ENCODE results near the gene PCSK2.

The PCSK2 gene

GRCh38 chr20:17452441-17452840 lies 225.6 kb downstream of the PCSK2 start:
- DNase-seq, result no peak

DNA sequence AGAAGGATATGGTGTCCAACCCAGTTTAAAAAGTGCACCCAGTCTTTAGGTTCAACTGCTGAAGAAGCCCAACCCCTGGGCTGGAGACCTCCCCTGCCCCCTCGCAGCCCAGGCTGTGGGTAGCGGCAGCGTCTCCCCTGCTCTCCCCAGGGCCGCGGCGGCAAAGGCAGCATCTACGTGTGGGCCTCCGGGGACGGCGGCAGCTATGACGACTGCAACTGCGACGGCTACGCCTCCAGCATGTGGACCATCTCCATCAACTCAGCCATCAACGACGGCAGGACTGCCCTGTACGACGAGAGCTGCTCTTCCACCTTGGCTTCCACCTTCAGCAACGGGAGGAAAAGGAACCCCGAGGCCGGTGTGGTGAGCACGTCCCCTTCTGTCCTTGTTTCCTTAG lies 226.8 kb downstream of the PCSK2 start:
- no peak for DNase-seq

DNA sequence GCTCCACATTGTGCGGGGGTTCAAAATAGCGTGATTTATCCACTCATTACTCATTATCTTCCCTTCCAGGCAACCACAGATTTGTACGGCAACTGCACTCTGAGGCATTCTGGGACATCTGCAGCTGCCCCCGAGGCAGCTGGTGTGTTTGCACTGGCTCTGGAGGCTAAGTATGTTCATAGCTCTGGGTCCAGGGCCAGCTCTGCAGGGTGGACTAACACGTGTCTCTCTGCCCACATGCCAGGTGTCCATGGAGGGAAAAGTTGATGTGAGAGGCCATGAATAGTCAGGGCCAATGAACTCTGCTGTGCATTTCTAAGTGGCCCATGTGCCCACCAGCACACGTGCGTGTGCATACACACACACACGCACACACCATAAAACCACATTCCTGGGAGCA lies 229.4 kb downstream of the PCSK2 start:
- DNase-seq, result no peak

GRCh38 chr20:17457079-17457478 lies 230.2 kb downstream of the PCSK2 start:
- DNase-seq, result no peak

DNA sequence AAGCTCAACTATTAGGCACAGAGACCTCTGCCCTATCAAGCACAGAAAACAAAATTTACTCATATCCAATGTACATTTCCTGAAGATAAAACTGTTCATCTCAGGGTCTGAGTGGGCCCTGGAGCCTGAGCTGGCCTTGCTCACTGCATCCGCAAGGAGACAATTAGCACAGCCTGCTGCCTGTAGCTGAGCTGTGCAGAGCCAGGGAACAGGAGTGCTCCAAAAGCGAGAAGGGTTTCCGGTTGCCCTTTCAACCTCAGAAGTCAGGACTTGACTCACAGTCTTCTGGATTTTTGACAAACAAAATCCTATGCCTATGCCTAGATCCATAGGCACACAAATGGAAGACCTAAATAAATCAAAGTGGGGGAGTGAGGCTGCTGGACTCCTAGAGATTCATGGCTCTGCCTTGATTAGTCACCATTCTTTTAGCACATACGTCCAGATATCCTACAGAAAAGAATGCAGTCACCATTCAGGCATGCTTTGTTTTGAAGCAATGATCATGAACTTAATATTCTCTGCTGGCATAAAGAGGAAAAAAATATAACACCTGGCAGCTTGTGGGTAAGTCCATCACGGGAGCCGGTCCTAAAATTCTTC lies 230.8 kb downstream of the PCSK2 start:
- DNase-seq, result no peak

GRCh38 chr20:17460119-17460518 lies 233.3 kb downstream of the PCSK2 start:
- DNase-seq, result no peak

GRCh38 chr20:17461941-17462340 lies 235.1 kb downstream of the PCSK2 start:
- DNase-seq, result no peak

DNA sequence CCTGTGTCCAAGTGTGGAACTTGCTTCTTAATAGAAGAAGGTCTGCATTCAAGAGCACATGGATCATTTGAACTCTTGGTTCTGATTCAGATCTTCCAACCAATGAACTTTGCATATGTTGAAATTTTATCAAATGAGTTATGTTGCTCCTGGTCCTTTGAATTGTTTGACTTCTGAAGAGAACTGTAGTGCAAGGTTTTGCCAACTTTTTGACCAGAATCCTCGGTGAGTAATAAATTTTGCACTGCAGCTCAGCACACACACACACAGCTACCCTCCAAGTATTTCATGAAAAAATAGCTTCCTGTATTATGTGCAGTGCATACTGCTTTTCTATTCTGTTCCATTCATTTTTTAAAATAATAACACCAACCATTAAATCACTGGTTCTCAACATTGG lies 236.9 kb downstream of the PCSK2 start:
- no peak for DNase-seq

GRCh38 chr20:17465236-17465635 lies 238.4 kb downstream of the PCSK2 start:
- DNase-seq, result no peak

DNA sequence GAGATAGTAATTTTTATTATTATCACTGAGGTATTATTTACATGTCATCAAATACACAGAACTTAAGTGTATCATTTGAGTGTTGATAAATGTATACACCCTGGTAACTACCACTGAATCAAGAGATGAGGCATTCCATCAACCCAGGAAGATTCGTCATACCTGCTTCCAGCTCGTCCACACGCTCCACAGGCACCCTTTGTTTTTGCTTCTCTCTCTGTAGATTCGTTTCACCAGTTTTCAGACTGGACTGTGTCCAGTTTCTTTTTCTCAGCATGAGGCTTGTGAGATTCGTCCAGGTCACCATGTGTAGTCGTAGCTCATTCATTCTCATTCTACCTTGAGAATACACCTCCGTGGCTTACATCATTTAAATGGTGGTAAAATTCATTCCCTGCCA lies 239.8 kb downstream of the PCSK2 start:
- DNase-seq, result no peak

GRCh38 chr20:17467120-17467655 lies 240.3 kb downstream of the PCSK2 start:
- DNase-seq, result no peak

GRCh38 chr20:17468073-17468840 lies 241.4 kb downstream of the PCSK2 start:
- DNase-seq, result no peak

GRCh38 chr20:17469246-17470030 lies 242.6 kb downstream of the PCSK2 start:
- DNase-seq, result no peak

GRCh38 chr20:17470521-17470920 lies 243.7 kb downstream of the PCSK2 start:
- DNase-seq, result no peak

DNA sequence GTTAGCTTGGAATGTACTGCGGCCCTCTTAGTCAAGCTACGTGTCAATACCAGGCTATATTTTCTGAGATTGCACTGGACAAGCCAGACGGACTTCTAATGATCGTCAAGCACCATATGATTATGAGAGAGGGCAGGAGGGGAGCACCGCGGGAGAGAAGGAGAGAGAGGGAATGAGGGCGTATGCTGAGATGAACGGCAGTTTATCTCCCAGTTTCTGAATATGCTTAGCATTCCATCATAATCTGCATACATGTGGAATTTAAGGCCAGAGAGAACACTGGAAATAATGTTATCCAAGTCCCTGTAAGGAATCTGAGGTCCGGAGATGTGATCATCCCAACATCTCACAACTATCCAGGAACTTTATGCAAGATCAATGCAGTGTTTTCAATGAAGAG lies 244.1 kb downstream of the PCSK2 start:
- no peak for DNase-seq

GRCh38 chr20:17471606-17472187 lies 244.9 kb downstream of the PCSK2 start:
- DNase-seq, result no peak

GRCh38 chr20:17473659-17474058 lies 246.8 kb downstream of the PCSK2 start:
- DNase-seq, result no peak

DNA sequence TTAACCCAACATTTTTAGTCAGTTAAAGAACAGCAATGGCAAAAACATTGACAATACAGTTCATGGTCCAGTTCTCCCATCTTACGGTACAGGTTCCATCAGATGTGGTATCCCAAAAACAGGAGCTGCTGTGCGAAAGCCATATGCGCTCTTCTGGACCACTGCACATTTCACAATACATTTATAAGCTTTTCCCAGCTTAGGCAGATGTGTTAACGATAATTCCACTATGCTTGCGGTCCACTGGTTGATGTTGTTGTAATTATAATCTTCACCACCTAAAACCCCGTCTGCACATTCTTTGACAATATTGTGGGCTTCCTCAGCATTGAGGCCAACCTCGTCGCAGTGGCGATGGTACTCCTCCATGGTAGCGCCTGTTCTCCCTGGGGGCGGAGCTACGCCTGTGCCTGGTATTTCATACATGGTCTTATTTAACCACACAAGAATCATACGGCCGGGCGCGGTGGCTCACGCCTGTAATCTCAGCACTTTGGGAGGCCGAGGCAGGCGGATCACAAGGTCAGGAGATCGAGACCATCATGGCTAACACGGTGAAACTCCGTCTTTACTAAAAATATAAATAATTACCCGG lies 252.3 kb downstream of the PCSK2 start:
- no peak for DNase-seq

GRCh38 chr20:17480696-17481095 lies 253.9 kb downstream of the PCSK2 start:
- no peak for DNase-seq

- DNase-seq, result no peak
These were observed 254.8 kb downstream of the PCSK2 start for GRCh38 chr20:17481661-17482060.

DNA sequence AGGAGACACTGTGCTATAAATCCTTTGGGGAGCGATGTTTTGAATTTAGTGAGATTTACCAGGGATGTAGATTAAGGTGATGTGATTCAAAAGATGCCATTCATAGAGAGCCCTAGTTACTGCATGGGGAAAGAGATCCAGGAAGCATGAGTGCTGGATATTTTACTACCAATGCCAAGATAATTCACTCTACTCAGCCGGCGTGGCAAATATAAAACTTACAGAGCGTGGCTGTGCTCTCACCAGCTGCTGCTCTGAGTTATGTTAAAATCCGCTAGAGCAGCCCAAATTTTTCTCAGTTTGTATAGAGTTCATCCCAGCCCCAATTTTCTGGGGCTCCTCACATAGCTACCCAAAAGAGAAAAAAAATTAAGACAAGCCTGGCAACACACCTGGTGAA lies 255.7 kb downstream of the PCSK2 start:
- no peak for DNase-seq

DNA sequence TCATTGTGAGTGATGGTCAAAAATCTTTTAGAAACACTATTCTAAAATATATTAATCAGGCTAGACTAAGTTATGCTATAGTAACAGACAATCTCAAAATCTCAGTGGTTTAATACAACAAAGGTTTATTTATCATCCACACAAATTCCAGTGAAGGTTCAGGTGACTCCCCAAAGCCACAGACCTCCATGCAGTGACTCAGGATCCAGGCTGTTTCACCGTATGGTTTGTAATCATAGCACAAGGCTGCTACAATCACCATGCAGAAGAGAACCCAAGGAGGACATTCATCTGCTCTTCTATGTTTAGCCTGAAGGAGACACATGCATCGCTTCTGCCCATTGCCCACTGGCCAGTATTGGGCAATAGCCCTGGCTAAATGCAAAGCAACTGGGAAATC lies 258.2 kb downstream of the PCSK2 start:
- DNase-seq, result no peak

Data from CD4-positive, alpha-beta T cell treated with Interleukin-6 for 4 hours (primary cell).